Astrocyte of the hippocampus (primary cell): Measurements from ENCODE around the gene TRMT1.

Source experiments
- DNase-seq: peaks from one replicate; pipeline ENCODE4 v3.0.0; 2011; ENCODE audit warnings: low read depth, low spot score

Gene TRMT1

GRCh38 chr19:13071444-13072187 is 44.9 kb downstream of the TRMT1 start:
- no peak for DNase-seq

GRCh38 chr19:13070425-13071140 is 46.0 kb downstream of the TRMT1 start:
- DNase-seq: no peak

GRCh38 chr19:13069415-13070359 is 46.9 kb downstream of the TRMT1 start:
- no peak for DNase-seq

GRCh38 chr19:13068085-13068846 is 48.3 kb downstream of the TRMT1 start:
- DNase-seq: no peak

- DNase-seq: no peak
These were observed 49.4 kb downstream of the TRMT1 start for GRCh38 chr19:13066933-13067807.

GRCh38 chr19:13066226-13066625 is 50.3 kb downstream of the TRMT1 start:
- DNase-seq: no peak

GRCh38 chr19:13064092-13064489 is 52.4 kb downstream of the TRMT1 start:
- no peak for DNase-seq

- no peak for DNase-seq
These were observed 53.0 kb downstream of the TRMT1 start for GRCh38 chr19:13063461-13064091.

- no peak for DNase-seq
These were observed 54.2 kb downstream of the TRMT1 start for GRCh38 chr19:13062317-13062716.

- DNase-seq: peak; percentile 94
These were observed 55.3 kb downstream of the TRMT1 start for GRCh38 chr19:13060964-13061927.

- DNase-seq: peak; percentile 48
These were observed 56.1 kb downstream of the TRMT1 start for GRCh38 chr19:13060233-13060963.

GRCh38 chr19:13058951-13059660 is 57.4 kb downstream of the TRMT1 start:
- no peak for DNase-seq

GRCh38 chr19:13057744-13058143 is 58.8 kb downstream of the TRMT1 start:
- no peak for DNase-seq

GRCh38 chr19:13057147-13057572 is 59.4 kb downstream of the TRMT1 start:
- no peak for DNase-seq

- DNase-seq: peak; percentile 91
These were observed 60.4 kb downstream of the TRMT1 start for GRCh38 chr19:13056052-13056660.

GRCh38 chr19:13055213-13056051 is 61.1 kb downstream of the TRMT1 start:
- peak; percentile 98 for DNase-seq
